ENCODE results near the gene TBC1D17. TPM values are rescaled to one million over a fixed set of nuclear protein-coding genes. Genes with fewer than 3 reads are reported as not detected.

TBC1D17 gene
- total and polyA plus RNA-seq, 10 of the 15 experiments (the other 5 are each of a cell fraction or from before 2014, with no cell fraction given), result 0.42 to 20.4 (median 11.2) TPM

GRCh38 chr19:49911381-49912145, 34.1 kb downstream of the TBC1D17 start (continued):
- TF ChIP-seq E2F4 (IDR thresholded peaks at IDR 0.05; ENCODE audit: low read depth, low read length) (no peak), CREB1 (IDR thresholded peaks at IDR 0.05; ENCODE audit: low read depth) (peak; percentile 19; the same call in 1 of the 2 replicates), TAF1 (IDR thresholded peaks at IDR 0.05; ENCODE audit: borderline replicate concordance, low read depth, low read length) (0 out of 2 replicates have a peak, but pooled peaks have one; percentile 18), HDGF (IDR thresholded peaks at IDR 0.05) (peak; percentile 84), TBL1XR1 (IDR thresholded peaks at IDR 0.05; ENCODE audit: low read depth, low read length) (no peak), MYC (IDR thresholded peaks at IDR 0.05; ENCODE audit: insufficient read depth, insufficient read length, insufficient replicate concordance, low read length, severe bottlenecking) (no peak), RBBP5 (conservative IDR thresholded peaks at IDR 0.05) (no peak), CUX1 (IDR thresholded peaks at IDR 0.05; ENCODE audit: insufficient replicate concordance, low read depth, low read length) (no peak), RELA (IDR thresholded peaks at IDR 0.05; ENCODE audit: borderline replicate concordance, partially characterized antibody) (peak; percentile 90), HDAC2 (IDR thresholded peaks at IDR 0.05) (no peak), FOXM1 (IDR thresholded peaks at IDR 0.05; ENCODE audit: low read depth, low read length) (no peak), IRF5 (IDR thresholded peaks at IDR 0.05; ENCODE audit: borderline replicate concordance) (no peak), NKRF (conservative IDR thresholded peaks at IDR 0.05) (no peak), NFXL1 (IDR thresholded peaks at IDR 0.05; ENCODE audit: borderline replicate concordance) (no peak), SP1 (IDR thresholded peaks at IDR 0.05; ENCODE audit: low read depth, low read length) (peak; percentile 56), ZNF217 (IDR thresholded peaks at IDR 0.05) (no peak), E2F8 (IDR thresholded peaks at IDR 0.05; ENCODE audit: low read depth, partially characterized antibody) (no peak)
